Mesangial cell (primary cell): Measurements from ENCODE around the gene CDKN1B. TPM values are rescaled to one million over a fixed set of nuclear protein-coding genes. Genes with fewer than 3 reads are reported as not detected.

ENCODE experiments used
- total RNA-seq: library from RNA; depleted of rRNA; stranded (reverse); fragments of >200 nt; gene quantifications from 2 replicates; pipeline ENCODE4 v1.2.3, GENCODE V29; 2015

Gene CDKN1B
- total RNA-seq = 29.8 and 32.3 TPM in 2 replicates

GRCh38 chr12:12716793-12717585 lies at the start of gene CDKN1B:
Gene CDKN1B (plus strand): TSS chr12:12717368. CDS start chr12:12717840, 472 bp downstream.

Other genes starting within 250 kb of the CDKN1B start
- gene DUSP16, start 154.5 kb upstream of the CDKN1B start, total RNA-seq = 9.1 and 18.4 TPM in 2 replicates
- gene CREBL2, start 105.5 kb upstream of the CDKN1B start, total RNA-seq = 10.1 and 16.6 TPM in 2 replicates
- 1.3 TPM in 1 of 2 replicates, not detected in the other for gene GPR19, start 21.2 kb upstream of the CDKN1B start, total RNA-seq
- 1.9 and 3.6 TPM in 2 replicates for gene APOLD1, start 68.3 kb downstream of the CDKN1B start, total RNA-seq
- gene DDX47, start 96.0 kb downstream of the CDKN1B start, total RNA-seq = 49.1 and 66.3 TPM in 2 replicates
- gene GPRC5A, start 174.2 kb downstream of the CDKN1B start, total RNA-seq = 36.7 and 53.4 TPM in 2 replicates
- gene GPRC5D, start 234.8 kb downstream of the CDKN1B start, total RNA-seq = 0.13 TPM in 1 of 2 replicates, not detected in the other